Stimulated activated naive CD4-positive, alpha-beta T cell treated with Interleukin-2 at 50 U/mL for 16 hours (primary cell): Measurements from ENCODE around the gene NIM1K.
"Not testable (repeated sequence)": the region's sequence is repeated elsewhere in the genome, so short reads cannot be mapped to it uniquely, and the experiment has no call there.

ENCODE experiments used
- DNase-seq: peaks from one replicate; lab custom pipeline; 2025; lab: John Stamatoyannopoulos, UW

The NIM1K gene

GRCh38 chr5:43230707-43231106 is 38.7 kb downstream of the NIM1K start:
- DNase-seq = no peak

- DNase-seq = no peak
These were observed 40.0 kb downstream of the NIM1K start for GRCh38 chr5:43231977-43232376.

- DNase-seq = no peak
These were observed 41.2 kb downstream of the NIM1K start for GRCh38 chr5:43232943-43233833.

GRCh38 chr5:43233946-43234345 is 41.9 kb downstream of the NIM1K start:
- DNase-seq = no peak

GRCh38 chr5:43236653-43237355 is 44.8 kb downstream of the NIM1K start:
- DNase-seq = no peak

- DNase-seq = no peak
These were observed 50.2 kb downstream of the NIM1K start for GRCh38 chr5:43242196-43242595.

- no peak for DNase-seq
These were observed 51.2 kb downstream of the NIM1K start for GRCh38 chr5:43243270-43243669.

- DNase-seq = no peak
These were observed 53.0 kb downstream of the NIM1K start for GRCh38 chr5:43244823-43245565.

- no peak for DNase-seq
These were observed 53.8 kb downstream of the NIM1K start for GRCh38 chr5:43245724-43246385.

- no peak for DNase-seq
These were observed 59.7 kb downstream of the NIM1K start for GRCh38 chr5:43251754-43252153.

- no peak for DNase-seq
These were observed 63.7 kb downstream of the NIM1K start for GRCh38 chr5:43255704-43256103.

- DNase-seq = no peak
These were observed 64.4 kb downstream of the NIM1K start for GRCh38 chr5:43256261-43256966.

GRCh38 chr5:43258116-43258515 is 66.1 kb downstream of the NIM1K start:
- DNase-seq = no peak

GRCh38 chr5:43262269-43262668 is 70.2 kb downstream of the NIM1K start:
- DNase-seq = not testable (repeated sequence)

GRCh38 chr5:43268188-43268820 is 76.3 kb downstream of the NIM1K start:
- no peak for DNase-seq

- no peak for DNase-seq
These were observed 78.6 kb downstream of the NIM1K start for GRCh38 chr5:43270645-43271044.

- no peak for DNase-seq
These were observed 81.5 kb downstream of the NIM1K start for GRCh38 chr5:43273552-43273951.

GRCh38 chr5:43274435-43275114 is 82.5 kb downstream of the NIM1K start:
- no peak for DNase-seq

- no peak for DNase-seq
These were observed 83.4 kb downstream of the NIM1K start for GRCh38 chr5:43275391-43275790.

GRCh38 chr5:43279548-43280274 is 87.7 kb downstream of the NIM1K start:
- no peak for DNase-seq
